Measurements from ENCODE around the gene ING1. TPM values are rescaled to one million over a fixed set of nuclear protein-coding genes. Genes with fewer than 3 reads are reported as not detected.
"Not testable (repeated sequence)": the region's sequence is repeated elsewhere in the genome, so short reads cannot be mapped to it uniquely, and the experiment has no call there.

The ING1 gene
- total RNA-seq, 1 donor from 2014 or later: 16.5 TPM

- not testable (repeated sequence) for DNase-seq (ENCODE audit: low read depth)
Measured at GRCh38 chr13:110695774-110696173, 17.7 kb upstream of the ING1 start.

GRCh38 chr13:110696776-110697175 is 16.7 kb upstream of the ING1 start:
- no peak for DNase-seq (ENCODE audit: low read depth)

- no peak for DNase-seq (ENCODE audit: low read depth)
Measured at GRCh38 chr13:110697842-110698241, 15.7 kb upstream of the ING1 start.

- DNase-seq (ENCODE audit: low read depth): no peak
Measured at GRCh38 chr13:110698689-110699088, 14.8 kb upstream of the ING1 start.

- no peak for DNase-seq (ENCODE audit: low read depth)
Measured at GRCh38 chr13:110699148-110700145, 14.1 kb upstream of the ING1 start.

GRCh38 chr13:110700186-110700585 is 13.3 kb upstream of the ING1 start:
- DNase-seq (ENCODE audit: low read depth): no peak

- no peak for DNase-seq (ENCODE audit: low read depth)
Measured at GRCh38 chr13:110700641-110701040, 12.9 kb upstream of the ING1 start.

- not testable (repeated sequence) for DNase-seq (ENCODE audit: low read depth)
Measured at GRCh38 chr13:110701061-110701460, 12.4 kb upstream of the ING1 start.

GRCh38 chr13:110702089-110702488 is 11.4 kb upstream of the ING1 start:
- no peak for DNase-seq (ENCODE audit: low read depth)

- peak; percentile 21 for DNase-seq (ENCODE audit: low read depth)
Measured at GRCh38 chr13:110702591-110703526, 10.6 kb upstream of the ING1 start.

- no peak for DNase-seq (ENCODE audit: low read depth)
Measured at GRCh38 chr13:110705356-110705825, 8.1 kb upstream of the ING1 start.

- peak; percentile 81 for DNase-seq (ENCODE audit: low read depth)
Measured at GRCh38 chr13:110705826-110706569, 7.5 kb upstream of the ING1 start, which contains the start of gene CARS2. Gene CARS2 (minus strand): TSS chr13:110706116. CDS start chr13:110706093, 23 bp downstream.

GRCh38 chr13:110706570-110707372 is 6.7 kb upstream of the ING1 start:
- no peak for DNase-seq (ENCODE audit: low read depth)

GRCh38 chr13:110712081-110712848 is 1.2 kb upstream of the ING1 start:
- peak; percentile 55 for DNase-seq (ENCODE audit: low read depth)

- DNase-seq (ENCODE audit: low read depth): peak; percentile 99
Measured at GRCh38 chr13:110712849-110713641, 455 bp upstream of the ING1 start.

- peak; percentile 29 for DNase-seq (ENCODE audit: low read depth)
Measured at GRCh38 chr13:110713981-110714796, 689 bp downstream of the ING1 start.

GRCh38 chr13:110714797-110715394 is 1.4 kb downstream of the ING1 start:
- no peak for DNase-seq (ENCODE audit: low read depth)

All from renal cortical epithelial cell (primary cell).